Lower lobe of right lung (tissue), 2 donors: Measurements from ENCODE around the gene LGR6. TPM values are rescaled to one million over a fixed set of nuclear protein-coding genes. Genes with fewer than 3 reads are reported as not detected.

ENCODE experiments used
- ATAC-seq, 2 donors: fragments of 200-7000 bp; cut with Tn5 transposase; one replicate each; pipeline ENCODE4 v1.9.1; 2020 to 2022; ENCODE audit warnings: mild to moderate bottlenecking in 2 of 2, moderate library complexity in 2 of 2
- DNase-seq: peaks from one replicate; pipeline ENCODE4 v3.0.0-alpha.2; 2020
- H3K27ac ChIP-seq: fragments of 200-600 bp; one replicate; pipeline ENCODE4 v1.8.0; 2022
- H3K27me3 ChIP-seq: fragments of 200-600 bp; one replicate; pipeline ENCODE4 v1.8.0; 2022; ENCODE audit warnings: low read depth
- H3K36me3 ChIP-seq: fragments of 200-600 bp; one replicate; pipeline ENCODE4 v1.8.0; 2022; ENCODE audit warnings: mild to moderate bottlenecking
- H3K4me1 ChIP-seq: fragments of 200-600 bp; one replicate; pipeline ENCODE4 v1.8.0; 2022
- H3K4me3 ChIP-seq: fragments of 200-600 bp; one replicate; pipeline ENCODE4 v1.8.0; 2022; ENCODE audit warnings: mild to moderate bottlenecking
- H3K9me3 ChIP-seq: fragments of 200-600 bp; one replicate; pipeline ENCODE4 v1.8.0; 2022
- intact Hi-C: fragments of 100-400 bp; cut with DNase I; formaldehyde crosslinking; loops from one replicate; pipeline ENCODE4 v1.11.0; 2022
- total RNA-seq: library from RNA; stranded (reverse); fragmentation: NEBNext Ultra II Directional; extraction: Animal tissue kit (Norgen Biotek cat#: 25700); gene quantifications from one replicate; pipeline ENCODE4 v1.2.1, GENCODE V29; 2021
- TF ChIP-seq, protein P1 (sequence below): fragments of 200-600 bp; IDR thresholded peaks from one replicate; pipeline ENCODE4 v1.8.0; 2022; ENCODE audit warnings: antibody characterized with exemption, mild to moderate bottlenecking
- donor health status: DM: no; HTN: yes; CAD: no; lungs with severe emphysema.

LGR6 gene
- total RNA-seq, 1 donor from 2014 or later, result 1.7 TPM

DNA sequence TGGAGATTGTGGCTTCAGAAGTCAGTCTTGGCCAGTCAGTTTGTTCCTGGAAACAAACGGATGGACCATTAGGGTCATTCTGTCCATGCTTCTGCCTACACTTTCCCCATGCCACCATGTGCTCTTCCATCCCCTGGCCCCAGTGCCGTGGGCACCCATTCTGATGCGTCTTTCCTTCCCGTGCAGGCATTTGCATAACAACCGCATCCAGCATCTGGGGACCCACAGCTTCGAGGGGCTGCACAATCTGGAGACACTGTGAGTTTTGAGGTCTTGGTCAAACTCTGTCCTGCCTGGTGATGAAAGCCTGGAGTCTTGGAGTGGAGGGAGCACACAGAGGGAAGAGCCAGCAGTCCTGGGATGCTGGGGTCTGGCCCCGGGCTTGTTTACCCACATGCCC, 87.0 kb downstream of the LGR6 start:
- ATAC-seq (no peak), DNase-seq (no peak)
- Histone ChIP-seq H3K4me3 (no peak overlapping the region), H3K4me1 (peaks cover 17% of the 10 kb centered on the region), H3K27ac (peak overlapping the region; percentile 3), H3K36me3 (no peaks in the 10 kb centered on the region), H3K9me3 (no peaks in the 10 kb centered on the region), H3K27me3 (no peaks in the 10 kb centered on the region)
- intact Hi-C loops, result no loop called here
- TF ChIP-seq, protein P1, sequence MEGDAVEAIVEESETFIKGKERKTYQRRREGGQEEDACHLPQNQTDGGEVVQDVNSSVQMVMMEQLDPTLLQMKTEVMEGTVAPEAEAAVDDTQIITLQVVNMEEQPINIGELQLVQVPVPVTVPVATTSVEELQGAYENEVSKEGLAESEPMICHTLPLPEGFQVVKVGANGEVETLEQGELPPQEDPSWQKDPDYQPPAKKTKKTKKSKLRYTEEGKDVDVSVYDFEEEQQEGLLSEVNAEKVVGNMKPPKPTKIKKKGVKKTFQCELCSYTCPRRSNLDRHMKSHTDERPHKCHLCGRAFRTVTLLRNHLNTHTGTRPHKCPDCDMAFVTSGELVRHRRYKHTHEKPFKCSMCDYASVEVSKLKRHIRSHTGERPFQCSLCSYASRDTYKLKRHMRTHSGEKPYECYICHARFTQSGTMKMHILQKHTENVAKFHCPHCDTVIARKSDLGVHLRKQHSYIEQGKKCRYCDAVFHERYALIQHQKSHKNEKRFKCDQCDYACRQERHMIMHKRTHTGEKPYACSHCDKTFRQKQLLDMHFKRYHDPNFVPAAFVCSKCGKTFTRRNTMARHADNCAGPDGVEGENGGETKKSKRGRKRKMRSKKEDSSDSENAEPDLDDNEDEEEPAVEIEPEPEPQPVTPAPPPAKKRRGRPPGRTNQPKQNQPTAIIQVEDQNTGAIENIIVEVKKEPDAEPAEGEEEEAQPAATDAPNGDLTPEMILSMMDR, result no peak

GRCh38 chr1:202281316-202282024, 87.9 kb downstream of the LGR6 start:
- H3K27ac ChIP-seq, result peak overlapping the region; percentile 49
- intact Hi-C loops, result no loop called here
- no peak for DNase-seq
- ATAC-seq, result peak in 1 of 2 donors; percentile 19
- H3K27me3 ChIP-seq, result no peaks in the 10 kb centered on the region
- no peaks in the 10 kb centered on the region for H3K36me3 ChIP-seq
- peaks cover 22% of the 10 kb centered on the region for H3K4me1 ChIP-seq
- no peaks in the 10 kb centered on the region for H3K9me3 ChIP-seq
- TF ChIP-seq, protein P1, result no peak
- H3K4me3 ChIP-seq, result no peak overlapping the region

DNA sequence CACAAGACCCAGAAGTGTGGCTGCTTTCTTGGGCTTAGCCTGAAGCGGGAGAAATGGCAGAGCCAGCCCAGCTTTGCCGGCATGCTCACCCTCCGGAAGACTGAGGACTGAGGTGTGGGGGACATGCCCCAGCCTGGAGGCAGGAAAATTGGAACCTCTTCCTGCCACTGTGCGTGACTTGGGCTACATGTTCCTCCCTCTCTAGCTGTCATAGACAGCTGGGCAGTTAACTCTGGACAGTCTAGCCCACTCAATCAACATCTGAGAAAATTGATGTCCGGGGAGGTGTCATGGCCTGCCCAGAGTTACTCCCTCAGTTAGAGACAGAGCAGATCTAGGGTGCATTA, 88.4 kb downstream of the LGR6 start:
- no peaks in the 10 kb centered on the region for H3K9me3 ChIP-seq
- peaks cover 22% of the 10 kb centered on the region for H3K4me1 ChIP-seq
- H3K36me3 ChIP-seq, result no peaks in the 10 kb centered on the region
- H3K4me3 ChIP-seq, result no peak overlapping the region
- TF ChIP-seq, protein P1, result no peak
- no peak overlapping the region for H3K27ac ChIP-seq
- intact Hi-C loops, result no loop called here
- DNase-seq, result peak; percentile 50
- no peaks in the 10 kb centered on the region for H3K27me3 ChIP-seq
- ATAC-seq, result peak; percentile 48 to 57

GRCh38 chr1:202282596-202283283, 89.1 kb downstream of the LGR6 start:
- Histone ChIP-seq H3K36me3 (no peaks in the 10 kb centered on the region), H3K4me1 (peaks cover 22% of the 10 kb centered on the region), H3K4me3 (no peak overlapping the region), H3K9me3 (no peaks in the 10 kb centered on the region), H3K27me3 (no peaks in the 10 kb centered on the region), H3K27ac (peak overlapping the region; percentile 6)
- intact Hi-C loops, result no loop called here
- no peak for DNase-seq
- ATAC-seq, result no peak
- TF ChIP-seq, protein P1, result no peak

GRCh38 chr1:202283379-202283844, 89.8 kb downstream of the LGR6 start:
- ATAC-seq (peak in 1 of 2 donors; percentile 33), DNase-seq (no peak)
- Histone ChIP-seq H3K9me3 (no peaks in the 10 kb centered on the region), H3K27me3 (no peaks in the 10 kb centered on the region), H3K4me3 (no peak overlapping the region), H3K4me1 (peaks cover 22% of the 10 kb centered on the region), H3K36me3 (no peaks in the 10 kb centered on the region), H3K27ac (no peak overlapping the region)
- intact Hi-C loops, result no loop called here
- TF ChIP-seq, protein P1, result no peak
